ENCODE data around the gene CPNE7. TPM values are rescaled to one million over a fixed set of nuclear protein-coding genes. Genes with fewer than 3 reads are reported as not detected.

CPNE7 gene
- 1.3 and 2.6 TPM in 2 replicates for total RNA-seq (2014; rRNA removed; shearing (Covaris generic))

DNA sequence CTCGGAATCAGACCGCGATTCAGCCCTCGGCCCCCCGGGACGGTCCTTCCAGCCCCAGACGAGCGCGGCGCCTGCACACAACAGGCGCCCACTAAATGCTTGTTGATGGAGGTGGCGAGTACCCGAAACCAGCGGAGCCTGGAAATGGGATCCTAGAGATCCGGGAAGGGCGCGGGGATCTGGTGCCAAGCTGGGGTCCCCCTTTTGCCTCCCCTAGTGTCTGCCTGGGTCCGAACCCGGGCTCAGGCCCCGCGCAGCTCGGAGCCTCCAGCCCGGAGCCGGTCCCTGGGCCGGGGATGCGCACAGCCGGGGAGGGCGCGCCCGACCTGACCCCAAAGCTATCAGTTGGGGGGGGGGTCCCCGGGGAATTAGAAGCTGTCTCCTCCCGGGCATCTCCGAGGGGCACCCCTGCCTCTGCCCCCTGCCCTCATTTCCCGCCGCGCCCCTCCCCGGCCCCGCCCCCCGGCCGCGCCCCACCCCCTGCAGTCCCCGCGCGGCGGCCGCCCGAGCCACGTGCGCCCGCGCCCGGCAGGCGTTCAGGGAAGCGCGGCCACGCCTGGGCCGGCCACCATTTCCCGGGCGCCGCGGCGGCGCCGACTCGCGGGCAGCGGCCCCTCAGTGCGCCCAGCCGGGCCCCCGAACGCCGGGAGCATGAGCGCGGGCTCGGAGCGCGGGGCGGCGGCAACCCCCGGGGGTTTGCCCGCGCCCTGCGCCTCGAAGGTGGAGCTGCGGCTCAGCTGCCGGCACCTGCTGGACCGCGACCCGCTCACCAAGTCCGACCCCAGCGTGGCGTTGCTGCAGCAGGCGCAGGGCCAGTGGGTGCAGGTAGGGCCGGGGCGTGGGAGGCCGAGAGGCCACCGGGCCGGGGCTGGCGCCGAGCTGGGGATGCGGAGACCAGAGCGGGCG lies at the start of gene CPNE7:
CPNE7 (plus strand) TSS at position 512 of the 906 bp plus-strand sequence; CDS start at position 652, 140 bp downstream.
- no peak for DNase-seq (ENCODE audit: low read depth)

DNA sequence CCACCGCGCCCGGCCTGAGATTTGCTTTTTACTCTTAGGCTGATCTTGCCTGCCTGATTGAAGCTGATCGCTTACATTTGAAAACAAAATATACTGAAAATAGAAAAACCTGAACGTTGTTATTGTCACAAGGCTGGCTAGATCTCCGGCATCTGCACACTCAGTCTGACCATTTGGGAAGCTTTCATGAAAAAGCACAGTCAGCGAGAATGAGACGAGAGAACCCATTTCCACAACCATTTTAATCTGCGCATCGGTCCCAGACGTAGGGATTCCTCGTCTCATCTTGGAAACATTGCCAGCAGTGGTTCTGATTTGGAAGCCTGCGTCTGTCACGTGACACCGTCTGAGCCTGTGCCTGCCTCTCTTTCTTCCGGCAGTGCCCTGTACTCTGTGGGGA lies 46.5 kb upstream of the CPNE7 start:
- DNase-seq (ENCODE audit: low read depth): no peak

GRCh38 chr16:89530401-89531381 lies 44.9 kb upstream of the CPNE7 start:
- DNase-seq (ENCODE audit: low read depth): no peak

GRCh38 chr16:89531821-89532526 lies 43.6 kb upstream of the CPNE7 start:
- DNase-seq (ENCODE audit: low read depth): no peak

- DNase-seq (ENCODE audit: low read depth): no peak
These were observed 41.3 kb upstream of the CPNE7 start for GRCh38 chr16:89534252-89534756.

DNA sequence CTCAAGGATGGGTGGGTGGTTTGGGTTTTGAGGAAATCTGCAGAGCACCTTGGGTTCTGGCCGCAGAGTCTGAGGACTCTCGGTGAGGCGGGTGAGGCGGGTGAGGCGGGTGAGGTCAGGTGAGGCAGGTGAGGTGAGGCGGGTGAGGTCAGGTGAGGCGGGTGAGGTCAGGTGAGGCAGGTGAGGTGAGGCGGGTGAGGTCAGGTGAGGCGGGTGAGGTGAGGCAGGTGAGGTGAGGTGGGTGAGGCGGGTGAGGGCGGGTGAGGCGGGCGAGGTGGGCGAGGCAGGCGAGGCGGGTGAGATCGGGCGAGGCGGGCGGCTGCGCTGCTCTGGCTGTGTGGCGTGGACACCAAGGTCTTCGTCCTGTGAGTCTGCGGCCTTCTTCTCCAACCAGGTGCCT lies 39.2 kb upstream of the CPNE7 start:
- DNase-seq (ENCODE audit: low read depth): no peak

DNA sequence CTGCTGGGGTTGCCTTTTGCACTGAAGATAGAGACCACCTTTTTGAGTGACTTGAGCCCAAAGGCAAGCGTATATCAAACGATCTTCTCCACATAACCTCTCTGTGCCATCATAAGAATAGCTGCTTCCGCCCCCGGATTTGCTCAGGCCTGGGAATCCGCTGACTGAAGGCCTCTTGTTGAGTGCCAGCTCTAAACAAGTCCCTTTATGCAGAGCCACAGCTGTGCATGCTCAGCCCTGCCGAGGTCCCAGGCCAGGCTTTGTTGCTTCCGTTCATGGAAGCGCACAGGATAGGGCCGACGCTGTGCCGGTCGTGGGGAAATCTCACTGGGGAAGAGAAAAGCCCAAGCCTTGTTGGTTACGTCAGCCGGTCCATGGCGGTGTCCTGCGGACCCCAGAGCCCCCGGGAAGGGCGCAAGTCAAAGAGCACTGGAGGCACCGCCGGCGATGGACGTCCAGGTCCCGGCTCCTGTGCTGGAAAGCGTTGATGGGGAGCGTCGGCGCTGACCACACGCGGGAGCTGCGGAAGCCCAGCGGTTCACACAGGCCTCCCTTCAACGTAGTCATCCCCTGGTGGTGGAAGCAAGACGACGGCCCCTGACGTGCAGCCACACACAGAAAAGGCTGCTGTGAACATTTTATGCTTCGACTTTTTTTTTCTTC lies 38.5 kb upstream of the CPNE7 start:
- no peak for DNase-seq (ENCODE audit: low read depth)

GRCh38 chr16:89537549-89537925 lies 38.0 kb upstream of the CPNE7 start:
- DNase-seq (ENCODE audit: low read depth): no peak

GRCh38 chr16:89538286-89538685 lies 37.3 kb upstream of the CPNE7 start:
- DNase-seq (ENCODE audit: low read depth): no peak

DNA sequence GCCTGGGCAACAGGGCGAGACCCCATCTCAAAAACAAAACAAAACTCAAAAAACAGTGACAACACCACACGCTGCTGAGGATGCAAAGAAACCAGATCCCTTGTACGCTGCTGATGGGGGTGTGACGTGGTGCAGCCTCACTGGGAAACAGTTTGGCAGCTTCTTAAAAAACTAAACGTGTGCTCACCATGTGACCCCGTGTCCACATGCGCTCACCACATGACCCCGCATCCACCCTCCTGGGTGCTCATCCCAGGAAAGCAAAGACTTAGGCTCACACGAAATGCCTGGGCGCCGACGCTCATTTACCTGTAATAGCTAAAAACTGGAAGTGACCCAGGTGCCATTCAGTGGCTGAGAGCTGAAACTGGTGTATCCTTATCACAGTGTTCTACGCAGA lies 35.0 kb upstream of the CPNE7 start:
- no peak for DNase-seq (ENCODE audit: low read depth)

DNA sequence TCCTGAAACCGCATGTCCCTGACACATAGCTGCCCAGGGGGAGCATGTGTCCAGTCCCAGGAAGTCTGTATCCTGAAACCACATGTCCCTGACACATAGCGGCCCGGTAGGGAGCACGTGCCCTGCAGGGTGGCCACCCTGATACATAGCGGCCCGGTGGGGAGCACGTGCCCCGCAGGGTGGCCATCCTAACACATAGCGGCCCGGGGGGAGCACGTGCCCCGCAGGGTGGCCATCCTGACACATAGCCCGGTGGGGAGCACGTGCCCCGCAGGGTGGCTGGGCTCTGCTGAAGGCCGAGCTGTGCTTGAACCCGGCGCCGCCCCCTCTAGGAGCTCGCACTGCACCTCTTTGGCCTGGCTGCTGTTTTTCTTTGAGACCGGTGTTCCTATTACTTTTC lies 33.8 kb upstream of the CPNE7 start:
- DNase-seq (ENCODE audit: low read depth): no peak

GRCh38 chr16:89544113-89544512 lies 31.4 kb upstream of the CPNE7 start:
- no peak for DNase-seq (ENCODE audit: low read depth)

GRCh38 chr16:89544713-89545043 lies 30.9 kb upstream of the CPNE7 start:
- no peak for DNase-seq (ENCODE audit: low read depth)

DNA sequence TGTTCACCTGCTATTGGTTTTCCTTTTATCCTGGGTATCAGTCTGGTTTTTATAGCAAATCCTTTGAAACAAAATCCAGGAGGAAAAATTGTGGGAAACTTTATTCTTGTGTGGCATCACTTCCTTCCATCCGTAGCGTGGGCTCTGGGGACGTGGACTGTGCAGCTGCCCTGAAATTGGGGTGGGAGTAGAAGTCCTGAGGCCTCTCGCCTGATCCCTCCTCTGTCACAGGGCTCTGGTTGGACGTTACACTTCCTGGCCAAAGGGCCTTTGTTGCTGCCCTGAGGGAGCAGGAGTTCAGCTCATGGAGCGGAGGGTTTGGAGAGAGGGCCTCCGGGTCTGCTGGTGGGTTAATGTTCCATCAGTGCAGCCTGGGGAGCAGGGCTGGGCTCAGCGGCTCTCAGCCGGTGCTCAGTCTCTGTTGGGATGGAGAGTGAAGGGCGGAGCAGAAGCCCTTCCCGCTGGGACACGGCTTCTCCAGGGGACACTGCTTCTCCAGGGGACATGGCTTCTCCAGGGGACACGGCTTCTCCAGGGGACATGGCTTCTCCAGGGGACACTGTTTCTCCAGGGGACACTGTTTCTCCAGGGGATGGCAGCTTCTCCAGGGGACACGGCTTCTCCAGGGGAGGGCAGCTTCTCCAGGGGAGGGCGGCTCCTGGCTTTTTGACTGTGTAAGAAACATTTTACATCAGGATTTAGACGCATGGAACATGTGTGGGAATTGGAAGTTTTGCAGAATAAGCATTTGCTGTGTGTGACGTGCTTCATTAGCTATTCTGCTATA lies 30.3 kb upstream of the CPNE7 start:
- no peak for DNase-seq (ENCODE audit: low read depth)

GRCh38 chr16:89545831-89546574 lies 29.6 kb upstream of the CPNE7 start:
- no peak for DNase-seq (ENCODE audit: low read depth)

DNA sequence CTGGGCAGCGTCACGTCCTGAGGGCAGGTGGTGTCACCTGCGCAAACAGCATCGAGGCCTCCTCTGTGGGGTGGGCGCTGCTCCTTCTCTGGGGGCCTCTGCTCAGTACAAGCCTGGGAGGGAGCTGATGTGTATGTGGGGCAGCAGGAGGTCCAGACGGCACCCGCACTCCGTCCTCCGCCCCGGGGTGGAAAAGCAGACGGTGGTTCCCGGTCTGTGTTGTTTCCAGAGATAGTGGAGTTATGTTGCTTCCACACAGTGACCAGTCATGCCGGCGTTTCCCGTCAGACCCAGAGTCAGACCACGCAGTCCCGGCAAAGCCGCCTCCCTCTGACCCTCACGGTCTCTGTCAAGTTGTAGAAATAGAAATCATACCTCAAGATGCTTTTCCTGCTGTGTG lies 28.8 kb upstream of the CPNE7 start:
- DNase-seq (ENCODE audit: low read depth): no peak

GRCh38 chr16:89547291-89547690 lies 28.3 kb upstream of the CPNE7 start:
- no peak for DNase-seq (ENCODE audit: low read depth)

DNA sequence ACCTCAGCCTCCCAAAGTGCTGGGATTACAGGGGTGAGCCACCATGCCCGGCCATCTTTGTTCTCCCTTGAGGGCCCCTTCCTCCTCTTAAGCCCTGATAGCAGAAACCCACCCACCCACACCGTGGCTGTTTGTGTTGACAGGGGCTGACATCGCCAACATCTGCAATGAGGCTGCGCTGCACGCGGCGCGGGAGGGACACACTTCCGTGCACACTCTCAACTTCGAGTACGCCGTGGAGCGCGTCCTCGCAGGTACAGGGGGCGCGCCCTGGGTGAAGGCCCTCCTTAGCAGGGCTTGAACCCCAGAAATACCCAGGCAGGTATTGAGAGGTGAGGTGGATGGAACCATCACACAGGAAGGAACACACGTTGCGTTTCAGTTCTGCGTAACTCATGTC lies 27.7 kb upstream of the CPNE7 start:
- no peak for DNase-seq (ENCODE audit: low read depth)

GRCh38 chr16:89548344-89549006 lies 27.1 kb upstream of the CPNE7 start:
- no peak for DNase-seq (ENCODE audit: low read depth)
